Prostate gland (tissue), 2 donors: ENCODE measurements around the gene TFAP2A. TPM values are rescaled to one million over a fixed set of nuclear protein-coding genes. Genes with fewer than 3 reads are reported as not detected.

ENCODE experiments used
- DNase-seq: peaks from one replicate; pipeline ENCODE4 v3.0.0-alpha.2; 2019; ENCODE audit warnings: low spot score
- H3K27ac ChIP-seq, 2 donors: fragments of 200-600 bp; sonication (generic); 2 replicates each; pipeline ENCODE4 v1.5.1; 2017 to 2019
- H3K27me3 ChIP-seq: fragments of 200-600 bp; sonication (generic); replicated peaks from 2 replicates; pipeline ENCODE4 v1.5.1; 2019; ENCODE audit not compliant: insufficient read depth
- H3K36me3 ChIP-seq, 2 donors: fragments of 200-600 bp; sonication (generic); 1 replicate in 1 of 2; 2 replicates in 1 of 2; pipeline versions ENCODE4 v1.5.1 to v1.8.1; 2017 to 2019
- H3K4me1 ChIP-seq: fragments of 200-600 bp; sonication (generic); replicated peaks from 2 replicates; pipeline ENCODE4 v1.5.1; 2019
- H3K4me3 ChIP-seq, 2 donors: fragments of 200-600 bp; sonication (generic); 2 replicates each; pipeline ENCODE4 v1.5.1; 2017 to 2019
- H3K9me3 ChIP-seq: fragments of 200-600 bp; sonication (generic); 2 replicates; pipeline ENCODE4 v1.5.1; 2017
- CTCF ChIP-seq, 4 experiments: fragments of 200-600 bp in 2 of 4; fragments of 450-650 bp in 2 of 4; sonication (generic) in 2 of 4; IDR thresholded peaks; 1 replicate in 3 of 4; 2 replicates in 1 of 4; pipeline ENCODE4 v1.5.1; 2016 to 2019; ENCODE audit warnings: antibody characterized with exemption in 4 of 4, mild to moderate bottlenecking in 2 of 4, moderate library complexity in 2 of 4
- POLR2A ChIP-seq: fragments of 450-650 bp; IDR thresholded peaks from one replicate; pipeline ENCODE4 v1.6.1; 2016; ENCODE audit warnings: antibody characterized with exemption, mild to moderate bottlenecking
- POLR2AphosphoS5 ChIP-seq: sonication (generic); formaldehyde crosslinking; IDR thresholded peaks from one replicate; pipeline ENCODE4 v1.6.1; 2017; ENCODE audit warnings: antibody characterized with exemption
- WGBS: methylation state at CpG from one replicate; pipeline ENCODE4 v1.1.5; 2018; 5-methylcytosine and 5-hydroxymethylcytosine counted together
- intact Hi-C: fragments of 100-400 bp; cut with DNase I; formaldehyde crosslinking; loops from one replicate; pipeline ENCODE4 v1.14.2; 2022
- total RNA-seq, 2 donors: library from RNA; depleted of rRNA; stranded (reverse); fragments of >200 nt; gene quantifications; one replicate each; pipeline ENCODE4 v1.1.0, GENCODE V29; 2016

The TFAP2A gene
- total RNA-seq, 2 donors from 2014 or later: 16.0 to 20.4 TPM

GRCh38 chr6:10413850-10414738, 780 bp downstream of the TFAP2A start:
- Histone ChIP-seq H3K4me3 (peak overlapping the region; percentile 71 to 81), H3K27ac (peak overlapping the region; percentile 89 to 98), H3K9me3 (no peaks in the 10 kb centered on the region), H3K27me3 (peaks cover 4% of the 10 kb centered on the region), H3K36me3 (no peaks in the 10 kb centered on the region), H3K4me1 (peaks cover 3% of the 10 kb centered on the region)
- WGBS: 2% methylated on average over 34 of the region's 37 CpGs
- TF ChIP-seq POLR2A: peak; percentile 12
- TF ChIP-seq CTCF (IDR thresholded peaks at IDR 0.05): peak in 2 of 4 experiments; percentile 43 to 56
- no peak for TF ChIP-seq POLR2AphosphoS5
- intact Hi-C loops: no loop called here
- peak; percentile 60 for DNase-seq

GRCh38 chr6:10413262-10413849, 1.5 kb downstream of the TFAP2A start:
- WGBS: 2% methylated on average over 31 of the region's 31 CpGs
- no peak for TF ChIP-seq POLR2AphosphoS5
- TF ChIP-seq POLR2A: no peak
- no peak for TF ChIP-seq CTCF (IDR thresholded peaks at IDR 0.05)
- peak overlapping the region; percentile 71 to 81 for H3K4me3 ChIP-seq
- peak overlapping the region; percentile 89 to 98 for H3K27ac ChIP-seq
- peaks cover 4% of the 10 kb centered on the region for H3K27me3 ChIP-seq
- H3K9me3 ChIP-seq: no peaks in the 10 kb centered on the region
- peaks cover 3% of the 10 kb centered on the region for H3K4me1 ChIP-seq
- intact Hi-C loops: no loop called here
- no peaks in the 10 kb centered on the region for H3K36me3 ChIP-seq
- no peak for DNase-seq

GRCh38 chr6:10412461-10413261, 2.2 kb downstream of the TFAP2A start:
- peak; percentile 87 for TF ChIP-seq POLR2A
- TF ChIP-seq POLR2AphosphoS5: peak; percentile 79
- TF ChIP-seq CTCF (IDR thresholded peaks at IDR 0.05): peak in 2 of 4 experiments; percentile 43 to 56
- intact Hi-C loops: no loop called here
- peak overlapping the region; percentile 89 to 98 for H3K27ac ChIP-seq
- WGBS: under 1% methylated on average over 55 of the region's 82 CpGs
- peak overlapping the region; percentile 71 to 81 for H3K4me3 ChIP-seq
- H3K9me3 ChIP-seq: no peaks in the 10 kb centered on the region
- H3K27me3 ChIP-seq: peaks cover 4% of the 10 kb centered on the region
- no peaks in the 10 kb centered on the region for H3K36me3 ChIP-seq
- peak; percentile 92 for DNase-seq
- peaks cover 3% of the 10 kb centered on the region for H3K4me1 ChIP-seq

- TF ChIP-seq POLR2AphosphoS5 (peak; percentile 53), POLR2A (peak; percentile 92), CTCF (IDR thresholded peaks at IDR 0.05) (no peak)
- no peaks in the 10 kb centered on the region for H3K36me3 ChIP-seq
- peak; percentile 78 for DNase-seq
- no peaks in the 10 kb centered on the region for H3K9me3 ChIP-seq
- H3K4me3 ChIP-seq: peak overlapping the region; percentile 71 to 81
- peak overlapping the region; percentile 89 to 98 for H3K27ac ChIP-seq
- H3K27me3 ChIP-seq: no peaks in the 10 kb centered on the region
- H3K4me1 ChIP-seq: peaks cover 3% of the 10 kb centered on the region
- under 1% methylated on average over 35 of the region's 36 CpGs for WGBS
- intact Hi-C loops: no loop called here
Measured at GRCh38 chr6:10411971-10412460, 2.9 kb downstream of the TFAP2A start.
